ENCODE results near the gene LMX1A.

The LMX1A gene

GRCh38 chr1:165222580-165222979, 133.9 kb downstream of the LMX1A start:
- DNase-seq (ENCODE audit: low read depth in 2 of 2), result no peak

DNA sequence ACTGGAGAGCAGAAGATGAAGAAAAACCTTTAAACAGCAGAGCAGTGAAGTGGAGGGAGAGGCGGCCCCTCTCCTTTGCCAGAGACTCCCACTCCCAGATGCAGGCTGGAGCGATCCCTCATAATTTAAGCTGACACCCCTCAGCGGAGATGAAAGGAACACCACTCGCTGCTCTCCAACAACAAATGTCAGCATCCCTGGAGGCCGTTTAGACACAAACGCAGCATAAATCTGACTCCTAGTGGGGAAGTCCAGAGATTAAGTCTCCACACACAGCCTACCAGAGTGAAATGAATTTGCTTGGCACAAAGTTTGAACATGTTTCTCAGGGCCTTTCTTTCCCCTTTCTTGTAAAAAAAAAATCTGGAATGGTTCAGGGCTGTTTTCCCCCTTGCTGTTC, 137.8 kb downstream of the LMX1A start:
- no peak for DNase-seq (ENCODE audit: low read depth in 2 of 2)

DNA sequence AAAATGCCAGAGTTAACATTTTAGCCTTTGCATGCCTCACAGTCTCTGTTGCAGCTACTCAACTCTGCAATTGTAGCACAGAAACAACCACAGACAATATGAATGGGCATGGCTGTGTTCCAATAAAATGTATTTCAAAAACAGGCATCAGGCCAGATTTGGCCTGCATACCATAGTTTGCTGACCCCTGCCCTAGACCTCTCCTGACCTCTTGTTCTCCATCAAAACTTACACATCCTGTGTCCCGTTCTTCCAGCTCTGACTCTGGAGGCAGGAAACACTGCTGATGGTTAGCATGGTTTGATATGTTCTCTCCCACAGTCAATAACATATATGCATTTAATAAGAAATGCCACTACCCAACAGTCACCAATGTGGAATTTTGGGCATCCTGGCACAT, 138.6 kb downstream of the LMX1A start:
- DNase-seq (ENCODE audit: low read depth in 2 of 2), result no peak

DNA sequence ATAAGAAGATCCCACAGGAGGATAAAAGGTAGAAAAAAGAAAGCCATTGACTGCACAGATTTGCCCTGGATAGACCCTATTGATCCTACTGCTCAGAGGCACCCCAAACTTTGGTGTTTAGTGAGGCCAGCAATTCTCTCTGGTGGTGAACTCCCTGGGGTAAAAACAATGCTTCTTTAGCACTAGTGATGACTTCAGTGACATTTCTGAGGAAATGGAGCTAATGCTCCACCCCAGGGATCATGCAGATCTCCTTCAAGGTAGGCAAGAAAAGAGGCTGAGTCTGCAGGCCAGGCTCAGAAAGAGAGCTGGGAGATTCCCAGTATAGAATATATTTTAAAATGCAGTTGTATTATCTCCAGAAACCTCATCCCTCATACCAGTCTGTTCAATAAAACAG, 140.3 kb downstream of the LMX1A start:
- DNase-seq (ENCODE audit: low read depth in 2 of 2), result no peak

GRCh38 chr1:165215676-165216075, 140.8 kb downstream of the LMX1A start:
- DNase-seq (ENCODE audit: low read depth in 2 of 2), result no peak

GRCh38 chr1:165212229-165212628, 144.3 kb downstream of the LMX1A start:
- no peak for DNase-seq (ENCODE audit: low read depth in 2 of 2)

DNA sequence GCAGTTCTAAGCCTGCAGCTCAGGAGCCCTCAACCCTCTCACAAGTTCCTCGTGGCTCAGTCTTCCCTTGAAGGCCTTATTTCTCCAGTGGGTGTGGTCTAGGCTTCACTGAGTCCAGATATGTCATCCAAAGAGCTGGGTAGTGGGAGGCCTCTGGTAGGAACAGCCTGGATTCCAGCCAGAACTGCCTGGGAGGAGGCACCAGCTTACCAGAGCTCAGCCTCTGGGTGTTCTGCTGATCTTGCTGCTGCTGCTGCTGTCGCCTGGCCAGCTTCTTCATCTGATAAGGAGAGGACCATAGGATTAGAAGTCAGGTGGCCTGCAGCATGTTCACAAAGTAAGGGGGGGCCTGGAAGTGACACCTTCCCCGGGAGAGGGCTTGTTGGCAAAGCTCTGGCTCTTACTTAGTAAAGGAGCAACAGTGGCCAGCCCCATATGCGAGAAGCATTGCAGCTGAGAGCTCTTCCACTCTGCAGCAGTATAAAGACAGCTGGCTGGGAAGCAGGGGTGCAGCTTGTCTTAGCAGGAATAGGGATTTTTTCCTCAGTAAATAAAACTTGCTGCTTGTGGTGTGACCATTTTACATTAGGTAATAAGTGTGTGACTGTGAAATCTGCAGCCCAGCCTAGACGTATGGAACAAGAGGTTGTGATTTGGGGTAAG, 148.5 kb downstream of the LMX1A start:
- no peak for DNase-seq (ENCODE audit: low read depth in 2 of 2)

DNA sequence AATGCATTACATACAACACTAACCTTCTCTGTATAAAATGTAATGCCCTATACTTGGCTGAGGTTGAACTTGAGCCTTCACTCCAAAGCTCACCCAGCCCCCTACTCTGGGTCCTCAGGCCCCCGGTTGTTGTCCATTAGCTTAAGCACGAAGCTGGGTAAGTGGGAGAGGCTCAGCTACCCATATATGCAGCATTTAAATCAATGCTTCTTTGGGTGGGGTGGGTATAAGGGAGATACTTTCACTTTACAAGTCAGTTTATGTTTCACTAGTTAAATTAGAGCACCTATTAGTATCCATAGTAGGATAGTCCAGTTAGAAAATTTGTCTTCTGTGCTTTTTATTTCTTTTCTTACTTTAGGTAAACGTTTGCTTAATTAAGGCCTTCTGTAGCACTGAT, 151.4 kb downstream of the LMX1A start:
- DNase-seq (ENCODE audit: low read depth in 2 of 2), result no peak

GRCh38 chr1:165204548-165204947, 152.0 kb downstream of the LMX1A start:
- no peak for DNase-seq (ENCODE audit: low read depth in 2 of 2)

DNA sequence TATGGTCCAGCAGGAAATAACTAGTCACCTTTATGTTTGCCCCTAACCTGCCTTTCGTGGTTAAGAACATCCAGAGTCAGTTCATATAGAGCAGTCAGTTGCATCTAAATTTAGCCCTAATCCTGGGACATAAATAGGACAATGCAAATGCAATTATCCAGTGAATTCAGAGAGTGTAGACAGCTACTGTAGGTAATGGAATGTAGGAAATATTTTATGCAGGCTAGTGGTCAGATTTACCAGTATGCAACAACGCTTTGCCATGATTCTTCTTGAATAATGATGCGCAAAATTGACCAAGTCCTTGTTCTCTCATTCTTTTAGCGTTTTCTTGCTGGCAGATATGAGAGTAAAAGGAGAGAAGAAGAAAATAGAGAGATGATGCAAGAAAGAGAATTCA, 165.4 kb downstream of the LMX1A start:
- no peak for DNase-seq (ENCODE audit: low read depth in 2 of 2)

DNA sequence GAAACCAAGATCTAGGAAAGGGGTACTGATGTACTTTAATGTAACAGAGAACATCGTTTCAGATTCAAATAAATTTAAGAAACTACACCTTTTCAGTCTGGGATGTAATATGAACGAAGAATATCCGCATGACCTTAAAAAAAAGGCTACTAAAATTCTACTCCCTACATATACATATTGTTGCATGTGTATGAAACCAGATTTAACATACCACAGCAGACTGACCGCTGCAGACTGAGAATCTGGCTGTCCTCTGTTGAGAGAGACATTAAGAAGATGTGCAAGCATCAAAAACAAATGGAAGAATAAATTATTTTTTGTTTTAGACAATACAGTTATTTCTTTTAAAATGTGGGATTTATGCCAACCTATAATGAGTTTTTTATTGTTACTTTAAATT, 166.6 kb downstream of the LMX1A start:
- no peak for DNase-seq (ENCODE audit: low read depth in 2 of 2)

- DNase-seq (ENCODE audit: low read depth in 2 of 2), result no peak
These were observed 167.5 kb downstream of the LMX1A start for GRCh38 chr1:165189011-165189410.

- no peak for DNase-seq (ENCODE audit: low read depth in 2 of 2)
These were observed 169.2 kb downstream of the LMX1A start for GRCh38 chr1:165187031-165188009.

DNA sequence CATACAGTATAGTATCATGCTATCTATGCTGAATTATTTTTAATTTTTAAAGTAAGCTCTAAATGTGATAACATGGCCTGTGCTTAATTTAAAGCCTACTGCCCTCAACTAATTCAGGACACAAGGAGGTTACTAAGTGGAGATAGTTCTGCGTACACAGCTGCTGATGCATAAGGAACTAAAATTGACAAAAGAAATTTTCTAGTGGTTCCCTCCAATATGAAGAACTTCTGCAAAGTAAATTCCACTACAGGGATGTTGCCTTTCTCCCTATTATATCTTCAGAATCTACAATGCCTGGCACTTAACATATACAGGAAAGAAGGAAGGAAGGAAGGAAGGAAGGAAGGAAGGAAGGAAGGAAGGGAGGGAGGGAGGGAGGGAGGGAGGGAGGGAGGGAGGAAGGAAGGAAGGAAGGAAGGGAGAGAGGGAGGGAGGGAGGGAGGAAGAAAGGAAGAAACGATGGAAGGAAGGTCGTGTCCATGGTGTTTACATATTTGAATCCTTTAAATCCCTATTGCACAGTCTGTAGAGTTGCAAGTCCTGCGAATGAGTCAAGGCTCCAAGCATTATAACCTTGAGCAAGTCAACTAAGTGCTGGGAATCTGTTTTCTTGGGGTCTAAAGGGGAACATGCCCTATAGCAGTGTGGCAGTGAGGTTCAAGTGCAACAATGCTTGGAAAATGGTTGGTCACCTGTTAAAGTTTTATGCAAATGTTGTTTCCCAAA, 171.2 kb downstream of the LMX1A start:
- DNase-seq (ENCODE audit: low read depth in 2 of 2), result no peak

DNA sequence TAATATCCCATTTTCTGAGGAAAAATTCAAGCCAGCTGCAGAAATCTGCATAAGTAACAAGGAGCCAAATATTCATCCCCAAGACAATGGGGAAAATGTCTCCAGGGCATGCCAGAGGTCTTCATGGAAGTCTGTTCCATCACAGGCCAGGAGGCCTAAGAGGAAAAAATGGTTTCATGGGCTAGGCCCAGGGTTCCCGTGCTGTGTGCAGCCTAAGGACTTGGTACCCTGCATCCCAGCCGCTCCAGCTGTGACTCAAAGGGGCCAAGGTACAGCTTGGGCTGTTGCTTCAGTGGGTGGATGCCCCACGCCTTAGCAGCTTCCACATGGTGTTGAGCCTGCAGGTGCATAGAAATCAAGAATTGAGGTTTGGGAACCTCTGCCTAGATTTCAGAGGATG, 173.5 kb downstream of the LMX1A start:
- no peak for DNase-seq (ENCODE audit: low read depth in 2 of 2)

DNA sequence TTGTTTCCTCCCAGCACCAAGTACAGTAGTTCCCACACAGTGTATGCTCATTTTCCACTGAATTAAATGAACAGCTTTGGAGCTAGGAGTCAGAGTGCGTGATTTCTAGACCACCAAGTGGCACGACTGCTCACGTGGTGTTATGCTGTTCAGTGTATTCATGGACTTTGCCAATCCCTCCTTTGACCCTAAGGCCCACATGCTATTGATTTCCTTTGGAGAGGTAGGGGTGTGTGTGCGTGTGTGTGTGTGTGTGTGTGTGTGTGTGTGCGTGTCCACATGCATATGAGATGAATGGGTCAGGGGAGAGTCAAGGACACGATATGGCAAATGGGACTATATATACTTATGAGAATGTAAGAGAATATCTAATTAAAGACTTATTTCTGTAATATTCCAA, 177.2 kb downstream of the LMX1A start:
- no peak for DNase-seq (ENCODE audit: low read depth in 2 of 2)

GRCh38 chr1:165174491-165174890, 182.0 kb downstream of the LMX1A start:
- no peak for DNase-seq (ENCODE audit: low read depth in 2 of 2)

- DNase-seq (ENCODE audit: low read depth in 2 of 2), result no peak
These were observed 182.7 kb downstream of the LMX1A start for GRCh38 chr1:165173818-165174217.

DNA sequence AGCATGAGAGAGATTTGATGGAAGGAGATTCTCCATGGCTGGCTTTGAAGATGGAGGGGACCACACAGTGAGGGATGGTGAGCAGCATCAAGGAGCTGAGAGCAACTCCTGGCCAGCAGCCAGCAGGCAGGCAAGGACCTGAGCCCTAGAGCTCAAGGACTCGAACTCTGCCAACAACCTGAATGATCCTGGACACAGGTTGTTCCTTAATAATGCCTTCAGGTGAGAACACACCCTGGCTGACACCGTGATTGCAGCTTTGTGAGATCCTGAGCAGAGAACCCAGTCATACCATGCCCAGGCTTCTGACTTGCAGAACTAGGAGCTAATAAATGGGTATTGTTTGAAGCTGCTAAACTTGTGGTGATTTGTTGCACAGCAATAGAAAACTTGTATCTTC, 183.1 kb downstream of the LMX1A start:
- DNase-seq (ENCODE audit: low read depth in 2 of 2), result no peak

DNA sequence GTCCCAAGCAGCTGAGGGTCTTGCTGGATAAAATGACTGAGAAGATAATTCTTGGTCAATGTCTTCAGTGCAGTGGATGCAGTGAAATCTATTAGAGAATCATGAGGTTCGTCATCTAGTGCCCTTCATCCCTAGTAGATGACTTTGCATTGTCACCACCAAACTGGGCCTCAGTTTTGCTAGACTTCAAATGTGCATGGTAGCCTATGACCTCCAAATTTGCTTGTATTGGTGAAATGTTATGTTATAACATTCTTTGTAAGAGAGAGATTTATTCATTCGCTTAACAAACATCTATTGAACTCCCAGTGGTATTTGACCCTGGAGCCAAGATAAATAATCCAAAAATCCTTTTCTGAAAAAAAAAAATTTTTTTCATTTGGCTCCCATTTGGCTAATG, 183.8 kb downstream of the LMX1A start:
- no peak for DNase-seq (ENCODE audit: low read depth in 2 of 2)

DNA sequence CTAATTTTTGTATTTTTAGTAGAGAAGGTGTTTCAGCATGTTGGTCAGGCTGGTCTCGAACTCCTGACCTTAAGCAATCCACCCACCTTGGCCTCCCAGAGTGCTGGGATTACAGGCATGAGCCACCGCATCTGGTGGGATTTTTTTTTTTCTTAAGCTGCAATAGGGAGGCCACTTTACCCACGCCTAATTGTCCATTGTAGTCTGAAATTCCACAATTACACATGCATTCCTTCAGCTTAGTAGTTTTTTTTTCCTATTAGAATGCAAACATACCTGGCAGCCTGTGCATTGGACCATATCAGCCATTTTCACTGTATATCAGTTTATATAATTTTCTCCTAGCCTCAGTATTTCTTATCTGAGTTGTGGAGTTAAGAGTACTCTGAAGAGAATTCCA, 186.8 kb downstream of the LMX1A start:
- DNase-seq (ENCODE audit: low read depth in 2 of 2), result no peak

GRCh38 chr1:165169028-165169427, 187.5 kb downstream of the LMX1A start:
- no peak for DNase-seq (ENCODE audit: low read depth in 2 of 2)

GRCh38 chr1:165168467-165168866, 188.0 kb downstream of the LMX1A start:
- DNase-seq (ENCODE audit: low read depth in 2 of 2), result no peak

Data from stimulated activated CD4-positive, alpha-beta T cell treated with anti-CD3 and anti-CD28 coated beads, Interleukin-15, amount 100 ng/mL, for 48 hours (primary cell).